Hepatic stellate cell (primary cell): Measurements from ENCODE around the gene ADARB2.
"Not testable (repeated sequence)": the region's sequence is repeated elsewhere in the genome, so short reads cannot be mapped to it uniquely, and the experiment has no call there.

Source experiments
- DNase-seq: peaks from one replicate; pipeline ENCODE4 v3.0.0; 2011; ENCODE audit warnings: low spot score

The ADARB2 gene

DNA sequence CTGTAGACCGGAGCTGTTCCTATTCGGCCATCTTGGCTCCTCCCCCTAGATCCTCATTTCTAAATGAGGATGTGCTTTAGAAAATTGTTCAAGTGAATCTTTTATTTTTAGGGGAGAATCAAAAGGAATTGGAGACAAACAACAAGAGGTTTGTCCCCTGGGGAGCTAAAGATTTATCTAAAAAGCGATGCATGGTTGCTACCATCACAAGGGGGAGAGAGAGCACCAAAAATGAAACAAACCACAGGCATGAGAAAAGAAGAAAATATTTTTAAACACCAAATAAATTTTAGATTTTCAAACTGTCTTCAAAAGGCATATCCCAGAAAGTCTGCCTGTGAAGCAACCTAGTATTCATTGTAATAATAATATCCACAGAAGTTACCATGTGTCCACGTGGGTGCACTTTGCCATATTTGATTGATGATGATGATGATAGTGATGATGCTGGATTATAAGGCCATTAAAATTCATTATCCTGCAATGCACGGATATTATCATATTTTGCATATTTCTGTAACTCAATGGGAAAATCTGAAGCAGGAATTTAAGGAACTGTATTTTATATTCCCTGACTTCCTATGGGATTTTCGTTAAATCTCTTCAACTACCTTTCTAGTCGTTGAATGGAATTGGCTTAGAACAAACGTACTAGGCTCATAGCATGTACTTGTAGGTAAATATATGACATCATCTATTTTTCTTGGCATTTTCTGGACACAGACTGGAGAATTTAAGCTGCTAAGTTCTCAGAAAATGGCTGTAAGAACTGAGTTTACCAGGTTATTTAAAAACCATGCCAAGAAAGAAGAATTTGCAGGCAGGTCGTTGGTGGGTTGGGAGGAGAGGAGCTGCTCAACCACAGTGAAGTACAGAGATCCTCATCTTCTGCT is 509.6 kb downstream of the ADARB2 start:
- no peak for DNase-seq

DNA sequence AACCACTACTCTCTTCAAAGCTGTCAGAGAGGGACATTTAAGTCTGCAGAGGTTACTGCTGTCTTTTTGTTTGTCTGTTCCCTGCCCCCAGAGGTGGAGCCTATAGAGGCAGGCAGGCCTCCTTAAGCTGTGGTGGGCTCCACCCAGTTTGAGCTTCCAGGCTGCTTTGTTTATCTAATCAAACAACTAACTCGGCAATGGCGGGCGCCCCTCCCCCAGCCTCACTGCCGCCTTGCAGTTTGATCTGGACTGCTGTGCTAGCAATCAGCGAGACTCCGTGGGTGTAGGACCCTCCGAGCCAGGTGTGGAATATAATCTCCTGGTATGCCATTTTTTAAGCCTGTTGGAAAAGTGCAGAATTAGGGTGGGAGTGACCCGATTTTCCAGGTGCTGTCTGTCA is 510.4 kb downstream of the ADARB2 start:
- not testable (repeated sequence) for DNase-seq

- not testable (repeated sequence) for DNase-seq
Observed at GRCh38 chr10:1219874-1220273, 517.5 kb downstream of the ADARB2 start.

GRCh38 chr10:1217661-1218060 is 519.7 kb downstream of the ADARB2 start:
- DNase-seq: no peak

DNA sequence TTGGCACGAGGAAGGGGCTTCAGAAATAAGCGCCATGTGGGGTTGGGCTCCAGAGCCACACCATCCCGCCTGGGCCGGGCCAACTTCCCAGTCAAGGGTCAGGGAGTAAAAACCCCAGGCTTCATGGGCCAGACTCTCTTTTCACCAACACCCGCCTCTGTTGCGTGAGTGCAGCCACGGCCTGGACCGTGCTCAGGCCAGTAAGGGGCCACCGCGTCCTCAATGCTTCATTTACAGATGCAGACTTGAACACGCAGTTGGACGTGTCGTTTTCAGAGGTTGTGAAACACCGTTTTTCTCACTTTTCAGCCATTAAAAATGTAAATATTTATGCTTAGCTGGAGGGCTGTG is 520.1 kb downstream of the ADARB2 start:
- DNase-seq: no peak

DNA sequence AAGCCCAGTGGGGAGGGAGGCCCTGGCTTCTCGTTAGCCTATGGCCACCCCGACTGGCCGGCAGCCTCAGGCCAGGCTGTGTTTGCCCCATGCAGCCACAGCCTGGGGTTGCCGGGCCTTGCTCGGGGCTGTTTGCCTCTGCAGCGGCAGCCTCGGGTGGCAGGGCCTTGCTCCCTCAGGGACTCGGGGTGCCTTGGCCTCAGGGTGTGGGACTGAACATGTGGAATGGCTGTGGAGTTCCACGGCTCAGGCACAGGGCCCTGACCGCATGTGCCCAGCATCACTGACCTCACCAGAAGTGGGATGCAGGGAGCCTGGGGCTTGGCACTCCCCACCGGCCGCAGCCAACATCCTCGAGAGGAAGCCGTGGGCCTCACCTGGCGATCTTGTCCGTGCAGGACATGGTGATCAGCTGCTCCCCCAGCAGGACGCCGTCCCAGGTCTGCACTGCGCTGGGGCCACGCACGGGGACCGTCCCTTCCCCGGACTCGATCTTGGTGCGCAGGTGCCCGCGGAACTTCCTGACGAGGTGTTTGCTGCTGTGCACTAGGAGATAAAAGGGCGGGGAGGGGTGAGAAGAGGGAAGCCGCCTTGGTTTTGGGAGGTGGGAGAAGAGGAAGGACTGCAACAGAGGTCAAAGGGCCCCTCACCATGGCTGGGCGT is 520.6 kb downstream of the ADARB2 start:
- no peak for DNase-seq

DNA sequence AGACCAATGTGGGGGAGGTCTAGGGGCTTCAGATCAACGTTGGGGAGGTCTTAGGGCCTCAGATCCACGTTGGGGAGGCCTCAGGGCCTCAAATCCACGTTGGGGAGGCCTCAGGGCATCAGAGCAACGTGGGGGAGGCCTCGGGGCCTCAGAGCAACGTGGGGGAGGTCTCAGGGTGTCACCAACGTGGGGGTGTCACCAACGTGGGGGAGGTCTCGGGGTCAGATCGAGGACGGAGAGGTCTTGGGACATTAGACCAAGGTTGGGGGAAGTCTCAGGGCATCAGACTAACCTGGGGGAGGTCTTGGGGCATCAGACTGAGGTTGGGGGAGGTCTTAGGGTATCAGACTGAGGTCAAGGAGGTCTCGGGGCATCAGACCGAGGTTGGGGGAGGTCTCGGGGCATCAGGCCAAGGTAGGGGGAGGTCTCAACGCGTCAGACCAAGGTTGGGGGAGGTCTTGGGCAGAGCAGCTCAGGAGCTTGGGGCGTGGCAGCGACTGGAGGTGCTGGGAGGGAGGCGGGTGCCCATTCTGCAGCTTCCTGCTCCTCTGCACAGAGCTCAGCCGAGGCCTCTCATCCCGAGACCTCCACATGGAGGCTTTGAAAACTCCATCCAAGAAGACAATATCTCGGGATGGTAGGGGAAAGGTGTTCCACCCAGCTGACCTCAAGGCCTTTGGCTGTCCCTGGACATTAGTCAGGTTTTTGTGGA is 521.3 kb downstream of the ADARB2 start:
- no peak for DNase-seq

DNA sequence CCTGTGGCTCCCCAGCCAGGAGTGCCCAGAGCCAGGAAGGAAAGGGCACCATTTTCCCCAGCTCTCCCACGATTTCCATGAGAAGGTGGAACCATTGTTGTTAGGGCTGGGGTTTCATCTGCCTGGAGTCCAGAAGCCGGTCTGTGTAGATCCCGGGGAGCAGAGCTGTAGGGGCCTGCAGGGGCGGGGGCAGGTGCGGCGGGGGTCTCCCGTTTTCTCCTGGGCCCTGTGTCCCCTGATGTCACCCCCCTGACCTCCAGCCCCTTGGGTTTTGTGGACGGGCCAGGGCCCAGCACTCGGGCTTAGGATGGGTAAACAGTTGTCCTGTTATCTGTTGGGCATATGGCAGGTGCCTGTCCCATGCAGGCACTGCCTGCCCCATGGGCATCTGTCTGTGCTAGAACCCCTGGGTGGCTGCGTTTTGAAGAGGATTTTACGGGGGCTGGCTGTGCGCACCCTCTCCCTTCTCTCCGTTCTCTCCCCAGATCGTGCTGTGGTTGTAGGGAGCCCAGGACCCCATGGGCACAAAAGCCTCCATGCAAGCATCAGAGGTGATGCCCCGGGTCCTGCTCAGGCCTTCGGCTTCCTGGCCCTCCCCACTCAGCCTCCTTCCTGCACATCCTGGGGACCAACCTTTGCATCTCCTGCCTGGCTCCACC is 522.3 kb downstream of the ADARB2 start:
- no peak for DNase-seq

GRCh38 chr10:1214071-1214675 is 523.2 kb downstream of the ADARB2 start:
- no peak for DNase-seq

GRCh38 chr10:1213252-1214070 is 523.9 kb downstream of the ADARB2 start:
- no peak for DNase-seq

DNA sequence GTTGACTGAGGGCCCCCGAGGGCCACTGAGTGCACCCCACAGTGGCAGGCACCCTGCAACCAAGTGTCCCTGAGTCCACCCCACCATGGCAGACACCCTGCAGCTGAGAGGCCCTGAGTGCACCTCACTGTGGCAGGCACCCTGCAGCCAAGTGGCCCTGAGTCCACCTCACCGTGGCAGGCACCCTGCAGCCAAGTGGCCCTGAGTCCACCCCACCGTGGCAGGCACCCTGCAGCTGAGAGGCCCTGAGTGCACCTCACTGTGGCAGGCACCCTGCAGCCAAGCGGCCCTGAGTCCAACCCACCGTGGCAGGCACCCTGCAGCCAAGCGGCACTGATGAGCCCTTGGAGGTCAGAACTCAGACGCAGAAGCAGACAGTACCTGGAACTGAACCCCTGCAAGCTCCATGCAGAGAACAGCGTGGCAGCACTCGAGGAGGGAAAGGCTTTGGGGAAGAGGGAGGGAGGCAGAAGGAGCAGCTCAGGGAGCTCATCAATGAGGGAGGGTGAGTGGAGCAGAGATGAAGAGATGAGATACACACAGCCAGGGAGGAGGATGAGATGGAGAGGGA is 524.7 kb downstream of the ADARB2 start:
- no peak for DNase-seq

GRCh38 chr10:1211844-1212570 is 525.3 kb downstream of the ADARB2 start:
- DNase-seq: no peak

GRCh38 chr10:1210667-1211066 is 526.7 kb downstream of the ADARB2 start:
- DNase-seq: no peak

- DNase-seq: no peak
Observed at GRCh38 chr10:1209355-1209979, 527.9 kb downstream of the ADARB2 start.

- DNase-seq: no peak
Observed at GRCh38 chr10:1208366-1209311, 528.7 kb downstream of the ADARB2 start.

DNA sequence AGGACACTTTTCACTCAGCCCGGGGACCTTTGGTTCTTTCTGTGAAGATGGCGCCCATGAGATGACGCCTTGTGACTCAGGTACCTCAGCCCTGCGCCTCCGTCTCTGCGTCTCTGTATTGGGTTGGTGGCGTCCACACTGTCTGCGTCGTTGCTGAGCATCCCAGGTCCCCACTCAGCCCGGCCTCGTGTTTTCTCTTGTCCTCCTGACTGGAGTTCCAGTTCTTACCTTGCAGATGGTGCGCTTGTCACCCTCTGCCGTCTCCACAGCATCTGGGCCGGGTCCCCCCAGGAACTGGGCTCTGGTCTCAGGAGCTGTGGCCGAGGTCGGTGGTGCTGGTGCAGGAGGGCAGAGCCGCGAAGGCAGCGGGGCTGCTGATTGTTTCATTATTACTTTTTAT is 530.7 kb downstream of the ADARB2 start:
- DNase-seq: no peak

DNA sequence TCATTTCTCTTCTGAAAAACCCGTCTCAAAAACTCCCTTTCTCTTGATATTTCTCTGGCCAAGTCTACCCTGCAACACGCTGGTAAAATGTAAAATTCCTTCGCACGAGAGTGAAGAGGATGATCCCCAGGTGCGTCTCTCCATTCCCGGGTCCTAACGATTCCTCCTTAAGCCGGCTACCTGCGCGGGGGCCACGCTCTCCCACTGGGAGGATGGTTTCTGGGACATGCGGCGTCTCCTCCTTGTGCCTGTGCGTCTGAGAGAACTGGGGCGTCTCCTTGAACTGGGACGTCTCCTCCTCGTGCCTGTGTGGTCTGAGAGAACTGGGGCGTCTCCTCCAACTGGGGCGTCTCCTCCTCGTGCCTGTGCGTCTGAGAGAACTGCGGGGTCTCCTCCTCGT is 531.2 kb downstream of the ADARB2 start:
- DNase-seq: no peak

DNA sequence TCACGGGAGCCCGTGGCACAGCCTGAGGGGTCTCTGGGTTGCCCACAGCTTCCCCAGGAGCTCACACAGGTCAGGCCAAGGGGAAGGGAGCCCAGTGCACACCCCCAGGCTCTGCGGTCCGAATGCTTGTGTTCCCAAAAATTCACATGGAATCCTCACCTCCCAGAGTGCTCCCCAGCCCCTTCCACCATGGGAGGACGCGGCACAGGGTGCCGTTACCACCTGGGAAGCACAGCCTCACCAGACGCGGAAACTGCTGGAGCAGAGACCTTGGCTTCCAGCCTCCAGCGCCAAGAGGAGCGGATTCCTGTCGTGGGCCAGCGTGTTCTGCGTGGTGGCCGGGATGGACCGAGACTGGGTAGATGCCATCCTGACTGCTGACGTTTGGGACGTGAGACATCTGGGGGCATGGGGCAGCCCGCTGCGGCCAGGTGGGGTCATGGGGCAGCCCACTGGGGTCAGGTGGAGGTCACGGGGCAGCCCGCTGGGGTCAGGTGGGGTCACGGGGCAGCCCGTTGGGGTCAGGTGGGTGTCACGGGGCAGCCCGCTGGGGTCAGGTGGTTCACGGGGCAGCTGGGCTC is 531.8 kb downstream of the ADARB2 start:
- no peak for DNase-seq
